ENCODE data around the gene PHKA2.

Gene PHKA2

DNA sequence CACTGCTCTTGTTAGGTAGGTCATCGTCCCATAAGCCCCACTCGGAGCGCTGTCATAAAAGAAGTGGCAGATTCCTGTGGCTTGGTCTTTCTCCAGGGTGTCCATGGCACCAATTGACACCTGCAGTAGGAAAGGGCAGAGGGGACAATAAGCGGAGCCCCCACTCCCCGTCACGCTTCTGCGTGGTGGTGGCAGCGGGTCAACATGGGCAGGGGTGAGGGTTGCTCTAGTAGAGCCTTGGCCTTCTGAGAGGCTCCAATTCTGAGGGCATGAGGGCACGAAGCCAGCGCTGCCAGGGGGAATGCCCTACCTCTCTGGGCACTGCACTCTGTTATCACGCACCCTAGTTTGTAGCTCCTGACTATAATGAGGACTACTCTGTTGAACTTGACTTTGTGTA, 90.4 kb downstream of the PHKA2 start:
- TF ChIP-seq CTCF (conservative IDR thresholded peaks at IDR 0.05; ENCODE audit: low read depth) = no peak
- POLR2A ChIA-PET (ENCODE audit: low non-redundant PET) = no interaction called here
- no peak for DNase-seq (ENCODE audit: low spot score)
- H3K27ac ChIP-seq = no peak overlapping the region
- CTCF ChIA-PET = no interaction called here

DNA sequence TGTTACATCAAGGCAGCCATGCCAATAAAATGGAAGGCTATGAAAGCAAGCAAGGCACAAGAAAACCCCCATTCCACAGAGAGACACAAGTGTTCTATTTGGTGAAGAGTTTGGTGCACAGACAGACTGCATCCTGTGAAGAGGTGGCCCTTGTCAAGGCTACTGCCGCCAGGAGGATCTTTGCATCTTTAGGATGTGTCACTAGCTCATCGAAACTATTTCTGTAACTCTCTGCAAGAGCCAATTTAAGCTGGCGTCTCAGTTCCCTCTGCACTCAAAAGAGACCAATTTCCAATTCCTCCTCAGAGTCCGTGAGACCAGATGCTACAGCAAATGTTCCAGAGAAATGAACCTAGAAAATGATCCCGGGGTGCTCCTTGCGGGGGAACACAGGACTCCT, 91.0 kb downstream of the PHKA2 start:
- ChIA-PET CTCF (no interaction called here), POLR2A (ENCODE audit: low non-redundant PET) (no interaction called here)
- no peak overlapping the region for H3K27ac ChIP-seq
- no peak for DNase-seq (ENCODE audit: low spot score)
- TF ChIP-seq CTCF (conservative IDR thresholded peaks at IDR 0.05; ENCODE audit: low read depth) = no peak

- DNase-seq (ENCODE audit: low spot score) = no peak
- no peak for TF ChIP-seq CTCF (conservative IDR thresholded peaks at IDR 0.05; ENCODE audit: low read depth)
- ChIA-PET CTCF (no interaction called here), POLR2A (ENCODE audit: low non-redundant PET) (no interaction called here)
- no peak overlapping the region; the same call in 1 of the 2 replicates for H3K27ac ChIP-seq
These were observed 92.4 kb downstream of the PHKA2 start for GRCh38 chrX:18891548-18891945.

- DNase-seq (ENCODE audit: low spot score) = no peak
- no peak overlapping the region; the same call in 1 of the 2 replicates for H3K27ac ChIP-seq
- no peak for TF ChIP-seq CTCF (conservative IDR thresholded peaks at IDR 0.05; ENCODE audit: low read depth)
- CTCF ChIA-PET = no interaction called here
- POLR2A ChIA-PET (ENCODE audit: low non-redundant PET) = no interaction called here
These were observed 93.0 kb downstream of the PHKA2 start for GRCh38 chrX:18890724-18891547.

- no peak for DNase-seq (ENCODE audit: low spot score)
- ChIA-PET CTCF (no interaction called here), POLR2A (ENCODE audit: low non-redundant PET) (no interaction called here)
- no peak overlapping the region for H3K27ac ChIP-seq
- no peak for TF ChIP-seq CTCF (conservative IDR thresholded peaks at IDR 0.05; ENCODE audit: low read depth)
These were observed 93.9 kb downstream of the PHKA2 start for GRCh38 chrX:18890049-18890381.

DNA sequence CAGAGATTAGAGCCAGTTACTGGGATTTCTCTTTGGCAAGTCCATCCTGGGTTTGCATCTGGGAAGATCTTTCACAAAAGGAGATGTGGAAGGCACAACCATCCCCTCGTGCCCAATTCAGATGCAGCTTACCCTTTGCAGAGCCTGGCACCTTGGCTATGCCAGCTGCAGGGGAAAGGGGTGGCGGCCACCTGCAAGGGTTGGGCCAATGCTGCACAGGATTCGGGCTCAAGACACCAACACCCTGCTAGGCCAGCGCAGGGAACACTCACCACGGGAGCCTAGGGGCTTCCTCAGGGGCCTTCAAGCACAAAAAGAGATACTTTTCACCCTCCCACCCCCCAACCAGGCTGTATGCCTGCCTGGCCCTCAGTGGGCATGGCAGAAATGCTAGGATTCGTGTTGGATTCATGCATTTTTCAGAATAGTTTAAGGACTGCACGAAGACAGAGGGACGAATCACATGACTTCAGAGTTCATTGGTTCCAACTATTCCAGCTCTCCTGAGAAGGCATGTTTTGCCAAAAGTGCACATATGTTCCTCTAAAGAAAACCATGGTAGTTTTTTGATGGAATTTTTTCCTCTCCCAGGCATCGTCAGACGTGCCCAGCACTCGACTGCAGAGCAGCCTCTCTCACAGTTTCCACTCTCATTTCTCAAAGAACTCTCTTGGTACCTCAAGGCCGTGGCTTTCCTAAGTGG, 94.4 kb downstream of the PHKA2 start:
- H3K27ac ChIP-seq = no peak overlapping the region
- no peak for DNase-seq (ENCODE audit: low spot score)
- POLR2A ChIA-PET (ENCODE audit: low non-redundant PET) = no interaction called here
- no peak for TF ChIP-seq CTCF (conservative IDR thresholded peaks at IDR 0.05; ENCODE audit: low read depth)
- CTCF ChIA-PET = no interaction called here

Measured in RWPE1 (cell line).